T-helper 17 cell (primary cell): ENCODE measurements around the gene NDFIP2. TPM values are rescaled to one million over a fixed set of nuclear protein-coding genes. Genes with fewer than 3 reads are reported as not detected.
"Not testable (repeated sequence)": the region's sequence is repeated elsewhere in the genome, so short reads cannot be mapped to it uniquely, and the experiment has no call there.

Experiments used
- ATAC-seq: fragments of 150-1000 bp; cut with Tn5 transposase; 2 replicates; pipeline ENCODE4 v1.10.0; 2021; ENCODE audit warnings: mild to moderate bottlenecking, moderate library complexity
- DNase-seq, 3 donors: peaks; one replicate each; pipeline versions ENCODE4 v3.0.0 to v3.0.0-alpha.2; 2020 to 2021
- H3K9me3 ChIP-seq: one replicate; pipeline ENCODE4 v1.7.0; 2013; ENCODE audit warnings: low read length, mild to moderate bottlenecking; ENCODE audit not compliant: control insufficient read depth, poor library complexity, severe bottlenecking
- H3K27ac Mint-ChIP-seq: one replicate; pipeline ENCODE4 v1.8.0; 2022; ENCODE audit warnings: mild to moderate bottlenecking, moderate library complexity, mixed read lengths
- H3K27me3 Mint-ChIP-seq: one replicate; pipeline ENCODE4 v1.8.0; 2022; ENCODE audit warnings: mixed read lengths
- H3K36me3 Mint-ChIP-seq: one replicate; pipeline ENCODE4 v1.8.0; 2022; ENCODE audit warnings: low read depth, mixed read lengths
- H3K4me1 Mint-ChIP-seq: one replicate; pipeline ENCODE4 v1.8.0; 2022; ENCODE audit warnings: mild to moderate bottlenecking, mixed read lengths
- H3K4me3 Mint-ChIP-seq: one replicate; pipeline ENCODE4 v1.8.0; 2022; ENCODE audit warnings: mild to moderate bottlenecking, moderate library complexity, mixed read lengths
- total RNA-seq, 4 donors: library from RNA in 2 of 4; stranded (reverse) in 2 of 4; gene quantifications; one replicate each; pipeline ENCODE4 v1.2.3 and lab custom pipeline; 2022 to 2026

The NDFIP2 gene
- total RNA-seq, 2 donors from 2014 or later, result 0.60 to 3.9 TPM

DNA sequence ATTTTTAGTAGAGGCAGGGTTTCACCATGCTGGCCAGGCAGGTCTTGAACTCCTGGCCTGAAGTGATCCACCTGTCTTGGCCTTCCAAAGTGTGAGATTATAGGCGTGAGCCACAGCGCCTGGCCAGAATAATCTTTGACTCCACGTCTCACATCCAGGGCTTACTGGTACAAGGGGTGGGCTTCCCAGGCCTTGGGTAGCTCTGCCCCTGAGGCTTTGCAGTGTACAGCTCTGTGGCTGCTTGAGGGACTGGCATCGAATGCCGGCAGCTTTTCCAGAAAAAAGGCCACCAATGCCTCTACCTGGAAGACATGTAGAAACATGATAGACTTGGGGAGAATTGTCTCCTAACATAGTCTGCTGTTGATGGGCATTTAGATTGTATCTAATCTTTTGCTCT, 57.8 kb downstream of the NDFIP2 start:
- Mint-ChIP-seq H3K27me3 (no peaks in the 10 kb centered on the region), H3K36me3 (no peaks in the 10 kb centered on the region), H3K4me1 (peaks cover 4% of the 10 kb centered on the region), H3K4me3 (no peak overlapping the region), H3K27ac (no peak overlapping the region)
- ATAC-seq (no peak), DNase-seq (no peak)
- H3K9me3 ChIP-seq, result no peaks in the 10 kb centered on the region

GRCh38 chr13:79540504-79540903, 59.5 kb downstream of the NDFIP2 start:
- H3K9me3 ChIP-seq, result no peaks in the 10 kb centered on the region
- no peak overlapping the region for H3K4me3 Mint-ChIP-seq
- H3K36me3 Mint-ChIP-seq, result no peaks in the 10 kb centered on the region
- peaks cover 4% of the 10 kb centered on the region for H3K4me1 Mint-ChIP-seq
- ATAC-seq, result no peak
- H3K27ac Mint-ChIP-seq, result no peak overlapping the region
- no peak for DNase-seq
- H3K27me3 Mint-ChIP-seq, result no peaks in the 10 kb centered on the region

DNA sequence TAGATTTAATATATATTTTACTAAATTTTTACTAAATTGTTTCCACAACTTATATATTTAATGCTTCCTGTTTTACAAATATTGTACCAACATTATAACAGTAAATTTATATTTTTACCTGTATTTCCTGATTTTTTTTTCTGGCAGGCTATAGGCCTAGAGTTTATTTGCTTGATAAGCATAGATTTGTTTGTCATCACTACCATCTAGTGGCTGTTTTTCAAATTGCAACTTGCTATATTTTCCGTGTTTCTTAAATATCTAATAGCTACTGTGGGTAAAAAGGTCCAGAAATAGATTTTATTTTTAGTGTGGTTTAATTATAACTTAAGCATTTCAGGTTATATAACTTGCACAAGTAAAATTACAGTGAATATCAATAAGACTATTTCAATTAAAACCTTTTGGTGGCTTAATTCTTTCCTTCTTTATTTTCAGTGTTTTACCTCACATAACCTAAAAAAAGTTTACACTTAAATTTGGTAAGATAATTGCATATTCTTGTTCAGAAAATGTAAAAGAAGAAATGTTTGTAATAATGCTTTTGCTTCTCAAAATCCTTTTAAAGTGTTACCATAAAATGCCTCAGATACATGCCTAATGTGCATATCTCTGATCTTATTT, 60.6 kb downstream of the NDFIP2 start:
- ATAC-seq, result peak; percentile 64
- DNase-seq, result no peak
- no peaks in the 10 kb centered on the region for H3K27me3 Mint-ChIP-seq
- no peaks in the 10 kb centered on the region for H3K9me3 ChIP-seq
- H3K4me1 Mint-ChIP-seq, result peaks cover 4% of the 10 kb centered on the region
- H3K27ac Mint-ChIP-seq, result no peak overlapping the region
- H3K36me3 Mint-ChIP-seq, result no peaks in the 10 kb centered on the region
- H3K4me3 Mint-ChIP-seq, result no peak overlapping the region

GRCh38 chr13:79543883-79544282, 62.9 kb downstream of the NDFIP2 start:
- no peaks in the 10 kb centered on the region for H3K9me3 ChIP-seq
- no peaks in the 10 kb centered on the region for H3K36me3 Mint-ChIP-seq
- no peak for ATAC-seq
- H3K4me1 Mint-ChIP-seq, result peaks cover 2% of the 10 kb centered on the region
- DNase-seq, result no peak
- no peaks in the 10 kb centered on the region for H3K27me3 Mint-ChIP-seq
- no peak overlapping the region for H3K4me3 Mint-ChIP-seq
- H3K27ac Mint-ChIP-seq, result no peak overlapping the region

DNA sequence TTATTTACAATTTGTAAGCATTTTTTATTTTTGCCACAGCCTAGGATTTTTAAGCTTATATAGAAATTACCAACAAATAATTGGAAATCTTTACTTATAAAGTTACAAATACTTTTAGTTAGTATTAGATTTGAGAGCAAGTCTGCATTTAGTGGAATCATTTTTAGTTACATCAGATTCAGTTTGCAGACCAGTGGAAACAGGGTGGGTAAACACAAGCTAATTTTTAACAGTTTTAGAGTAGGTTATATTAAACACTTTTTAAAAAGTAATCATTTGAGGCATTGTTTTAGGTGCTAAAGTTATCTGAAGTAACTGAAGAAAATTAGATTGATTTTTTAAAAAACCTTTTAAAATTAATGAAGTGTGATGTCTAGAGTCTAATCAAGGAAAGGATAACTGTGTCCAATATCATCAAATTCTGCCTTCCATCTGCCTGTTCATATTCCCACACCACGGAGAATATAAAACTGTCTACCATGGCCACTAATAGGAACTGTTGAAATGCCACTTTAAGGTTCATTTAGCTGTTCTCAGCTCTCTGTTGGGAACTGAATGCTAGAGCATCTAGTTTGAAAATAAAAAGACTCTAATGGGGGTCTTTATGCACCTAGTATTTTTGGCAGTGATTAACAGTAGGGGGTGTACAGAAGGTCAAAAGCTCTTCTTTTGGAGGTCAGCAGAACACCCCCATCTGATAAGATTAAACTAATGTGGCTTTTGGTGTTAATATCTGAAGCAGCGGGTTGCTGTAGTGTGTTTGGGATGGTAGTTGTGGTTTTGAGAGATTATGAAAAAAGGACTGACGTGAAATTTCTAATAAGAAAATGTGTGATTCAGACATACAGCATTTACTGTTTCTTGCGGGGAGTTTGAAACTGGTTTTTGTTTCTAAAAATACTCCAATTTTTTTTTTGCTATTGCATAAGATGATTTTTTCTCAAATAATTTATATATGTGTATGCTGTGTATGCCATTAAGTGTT, 66.5 kb downstream of the NDFIP2 start:
- no peak for DNase-seq
- H3K4me1 Mint-ChIP-seq, result no peaks in the 10 kb centered on the region
- H3K27me3 Mint-ChIP-seq, result no peaks in the 10 kb centered on the region

GRCh38 chr13:79548902-79549301, 67.9 kb downstream of the NDFIP2 start:
- ATAC-seq, result no peak
- no peak overlapping the region for H3K27ac Mint-ChIP-seq
- H3K4me1 Mint-ChIP-seq, result no peaks in the 10 kb centered on the region
- no peaks in the 10 kb centered on the region for H3K27me3 Mint-ChIP-seq
- no peaks in the 10 kb centered on the region for H3K36me3 Mint-ChIP-seq
- no peak overlapping the region for H3K4me3 Mint-ChIP-seq
- DNase-seq, result no peak
- no peaks in the 10 kb centered on the region for H3K9me3 ChIP-seq

More for the DNA sequence above, 66.5 kb downstream of the NDFIP2 start:
- Mint-ChIP-seq H3K4me3 (no peak overlapping the region), H3K27ac (peak overlapping the region; percentile 65), H3K36me3 (no peaks in the 10 kb centered on the region)
- H3K9me3 ChIP-seq, result no peaks in the 10 kb centered on the region
- no peak for ATAC-seq

GRCh38 chr13:79549355-79550106, 68.6 kb downstream of the NDFIP2 start:
- Mint-ChIP-seq H3K36me3 (no peaks in the 10 kb centered on the region), H3K4me3 (no peak overlapping the region), H3K27me3 (no peaks in the 10 kb centered on the region), H3K4me1 (no peaks in the 10 kb centered on the region), H3K27ac (no peak overlapping the region)
- DNase-seq (no peak), ATAC-seq (no peak)
- no peaks in the 10 kb centered on the region for H3K9me3 ChIP-seq

GRCh38 chr13:79557666-79558065, 76.7 kb downstream of the NDFIP2 start:
- Mint-ChIP-seq H3K27ac (no peak overlapping the region), H3K4me3 (no peak overlapping the region), H3K36me3 (peaks cover 2% of the 10 kb centered on the region), H3K4me1 (no peaks in the 10 kb centered on the region), H3K27me3 (no peaks in the 10 kb centered on the region)
- H3K9me3 ChIP-seq, result no peaks in the 10 kb centered on the region
- DNase-seq (no peak), ATAC-seq (no peak)

- Mint-ChIP-seq H3K27ac (no peak overlapping the region), H3K27me3 (no peaks in the 10 kb centered on the region), H3K4me3 (no peak overlapping the region), H3K36me3 (peaks cover 2% of the 10 kb centered on the region), H3K4me1 (no peaks in the 10 kb centered on the region)
- ATAC-seq (no peak), DNase-seq (no peak)
- H3K9me3 ChIP-seq, result no peaks in the 10 kb centered on the region
Measured at GRCh38 chr13:79560954-79561353, 80.0 kb downstream of the NDFIP2 start.

DNA sequence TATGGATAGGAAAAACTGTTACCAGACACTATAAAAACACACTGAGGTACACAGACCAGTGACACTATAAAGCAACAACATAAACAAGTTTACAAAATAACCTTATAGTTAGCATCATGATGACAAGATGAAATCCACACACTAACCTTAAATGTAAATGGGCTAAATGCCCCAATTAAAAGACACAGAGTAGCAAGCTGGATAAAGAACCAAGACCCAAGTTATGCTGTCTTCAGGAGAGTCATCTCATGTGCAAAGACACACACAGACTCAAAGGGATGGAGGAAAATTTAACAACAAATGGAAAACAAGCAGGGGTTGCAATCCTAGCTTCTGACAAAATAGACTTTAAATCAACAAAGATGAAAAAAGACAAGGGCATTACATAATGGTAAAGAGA, 81.6 kb downstream of the NDFIP2 start:
- Mint-ChIP-seq H3K27ac (no peak overlapping the region), H3K36me3 (peaks cover 2% of the 10 kb centered on the region), H3K4me1 (no peaks in the 10 kb centered on the region), H3K4me3 (no peak overlapping the region), H3K27me3 (no peaks in the 10 kb centered on the region)
- no peak for ATAC-seq
- H3K9me3 ChIP-seq, result no peaks in the 10 kb centered on the region
- DNase-seq, result no peak

GRCh38 chr13:79566118-79566517, 85.2 kb downstream of the NDFIP2 start:
- no peaks in the 10 kb centered on the region for H3K36me3 Mint-ChIP-seq
- H3K4me3 Mint-ChIP-seq, result no peak overlapping the region
- no peaks in the 10 kb centered on the region for H3K4me1 Mint-ChIP-seq
- ATAC-seq, result no peak
- DNase-seq, result no peak
- H3K27ac Mint-ChIP-seq, result no peak overlapping the region
- no peaks in the 10 kb centered on the region for H3K9me3 ChIP-seq
- peaks cover 21% of the 10 kb centered on the region for H3K27me3 Mint-ChIP-seq

DNA sequence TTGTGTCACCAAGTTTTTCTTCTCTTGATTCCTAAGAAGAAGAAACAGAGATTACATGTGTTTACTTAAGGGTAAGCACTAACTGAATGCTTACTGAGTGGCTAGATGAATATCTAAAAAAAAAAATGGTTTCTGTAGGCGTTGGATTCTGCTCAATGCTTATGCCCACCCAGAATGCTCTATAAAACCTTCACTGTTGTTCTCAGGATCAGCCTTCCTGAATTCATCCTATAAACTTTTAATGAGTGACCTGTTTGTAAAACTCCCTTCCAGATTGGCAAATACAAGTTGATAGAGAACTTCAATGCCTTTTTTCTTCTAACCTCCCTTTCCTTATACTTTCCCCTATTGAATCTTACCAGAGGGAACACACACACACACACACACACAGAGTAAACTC, 90.2 kb downstream of the NDFIP2 start:
- ATAC-seq (no peak), DNase-seq (no peak)
- H3K36me3 Mint-ChIP-seq, result no peaks in the 10 kb centered on the region
- no peaks in the 10 kb centered on the region for H3K4me1 Mint-ChIP-seq
- H3K9me3 ChIP-seq, result no peaks in the 10 kb centered on the region
- peaks cover 21% of the 10 kb centered on the region for H3K27me3 Mint-ChIP-seq
- H3K4me3 Mint-ChIP-seq, result no peak overlapping the region
- H3K27ac Mint-ChIP-seq, result no peak overlapping the region

DNA sequence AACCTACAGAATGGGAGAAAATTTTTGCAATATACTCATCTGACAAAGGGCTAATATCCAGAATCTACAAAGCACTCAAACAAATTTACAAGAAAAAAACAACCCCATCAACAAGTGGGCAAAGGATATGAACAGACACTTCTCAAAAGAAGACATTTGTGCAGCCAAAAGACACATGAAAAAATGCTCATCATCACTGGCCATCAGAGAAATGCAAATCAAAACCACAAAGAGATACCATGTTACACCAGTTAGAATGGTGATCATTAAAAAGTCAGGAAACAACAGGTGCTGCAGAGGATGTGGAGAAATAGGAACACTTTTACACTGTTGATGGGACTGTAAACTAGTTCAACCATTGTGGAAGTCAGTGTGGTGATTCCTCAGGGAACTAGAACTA, 92.9 kb downstream of the NDFIP2 start:
- H3K4me3 Mint-ChIP-seq, ATAC-seq, DNase-seq, H3K27ac Mint-ChIP-seq, H3K9me3 ChIP-seq, H3K36me3 Mint-ChIP-seq, H3K4me1 Mint-ChIP-seq: not testable (repeated sequence)
- H3K27me3 Mint-ChIP-seq, result peaks cover 11% of the 10 kb centered on the region
